ENCODE measurements around the gene EDRF1.

- TF ChIP-seq POLR2A (IDR thresholded peaks at IDR 0.05) = no peak
- TF ChIP-seq CTCF (IDR thresholded peaks at IDR 0.05) = no peak
These were observed 43.5 kb downstream of the EDRF1 start for GRCh38 chr10:125762692-125763648.
